Thyroid gland (tissue), 4 donors: ENCODE measurements around the gene NFIX. TPM values are rescaled to one million over a fixed set of nuclear protein-coding genes. Genes with fewer than 3 reads are reported as not detected.
"Not testable (repeated sequence)": the region's sequence is repeated elsewhere in the genome, so short reads cannot be mapped to it uniquely, and the experiment has no call there.

Experiments used
- DNase-seq, 2 donors: peaks; one replicate each; pipeline ENCODE4 v3.0.0-alpha.2; 2019
- H3K27ac ChIP-seq, 3 donors: fragments of 200-600 bp; sonication (generic); 1 replicate in 2 of 3; 2 replicates in 1 of 3; pipeline ENCODE4 v1.5.1; 2016 to 2019; ENCODE audit warnings: mild to moderate bottlenecking in 1 of 3, moderate library complexity in 1 of 3
- H3K27me3 ChIP-seq: fragments of 200-600 bp; sonication (generic); one replicate; pipeline ENCODE4 v1.5.1; 2019
- H3K36me3 ChIP-seq, 2 donors: fragments of 200-600 bp; sonication (generic); one replicate each; pipeline ENCODE4 v1.5.1; 2016 to 2019
- H3K4me1 ChIP-seq, 2 donors: fragments of 200-600 bp; sonication (generic); one replicate each; pipeline ENCODE4 v1.5.1; 2017 to 2019
- H3K4me3 ChIP-seq, 3 donors: fragments of 200-600 bp; sonication (generic); replicated peaks in 1 of 3; 1 replicate in 2 of 3; 2 replicates in 1 of 3; pipeline ENCODE4 v1.5.1; 2016; ENCODE audit warnings: mild to moderate bottlenecking in 1 of 3
- H3K9me3 ChIP-seq: fragments of 200-600 bp; sonication (generic); one replicate; pipeline ENCODE4 v1.5.1; 2017
- POLR2A ChIP-seq, 2 donors: fragments of 450-650 bp; IDR thresholded peaks; one replicate each; pipeline ENCODE4 v1.6.1; 2017; ENCODE audit warnings: antibody characterized with exemption in 2 of 2, mild to moderate bottlenecking in 2 of 2, moderate library complexity in 1 of 2
- WGBS, 2 donors: methylation state at CpG; one replicate each; pipeline ENCODE4 v1.1.5; 2017; 5-methylcytosine and 5-hydroxymethylcytosine counted together
- intact Hi-C: fragments of 100-400 bp; cut with DNase I; formaldehyde crosslinking; loops from one replicate; pipeline ENCODE4 v1.15.1; 2023
- total RNA-seq, 4 donors: library from RNA; depleted of rRNA; stranded (reverse); fragments of >200 nt; gene quantifications; one replicate each; pipeline ENCODE4 v1.2.3, GENCODE V29; 2016
- TF ChIP-seq, protein P1 (sequence below), 6 experiments: fragments of 200-600 bp in 3 of 6; fragments of 450-650 bp in 3 of 6; sonication (generic) in 3 of 6; IDR thresholded peaks; one replicate each; pipeline ENCODE4 v1.5.1; 2016 to 2019; ENCODE audit warnings: antibody characterized with exemption in 6 of 6, mild to moderate bottlenecking in 2 of 6, inconsistent platforms in 1 of 6, moderate library complexity in 1 of 6

Gene NFIX
- total RNA-seq, 4 donors from 2014 or later = 38.8 to 70.2 (median 62.4) TPM

DNA sequence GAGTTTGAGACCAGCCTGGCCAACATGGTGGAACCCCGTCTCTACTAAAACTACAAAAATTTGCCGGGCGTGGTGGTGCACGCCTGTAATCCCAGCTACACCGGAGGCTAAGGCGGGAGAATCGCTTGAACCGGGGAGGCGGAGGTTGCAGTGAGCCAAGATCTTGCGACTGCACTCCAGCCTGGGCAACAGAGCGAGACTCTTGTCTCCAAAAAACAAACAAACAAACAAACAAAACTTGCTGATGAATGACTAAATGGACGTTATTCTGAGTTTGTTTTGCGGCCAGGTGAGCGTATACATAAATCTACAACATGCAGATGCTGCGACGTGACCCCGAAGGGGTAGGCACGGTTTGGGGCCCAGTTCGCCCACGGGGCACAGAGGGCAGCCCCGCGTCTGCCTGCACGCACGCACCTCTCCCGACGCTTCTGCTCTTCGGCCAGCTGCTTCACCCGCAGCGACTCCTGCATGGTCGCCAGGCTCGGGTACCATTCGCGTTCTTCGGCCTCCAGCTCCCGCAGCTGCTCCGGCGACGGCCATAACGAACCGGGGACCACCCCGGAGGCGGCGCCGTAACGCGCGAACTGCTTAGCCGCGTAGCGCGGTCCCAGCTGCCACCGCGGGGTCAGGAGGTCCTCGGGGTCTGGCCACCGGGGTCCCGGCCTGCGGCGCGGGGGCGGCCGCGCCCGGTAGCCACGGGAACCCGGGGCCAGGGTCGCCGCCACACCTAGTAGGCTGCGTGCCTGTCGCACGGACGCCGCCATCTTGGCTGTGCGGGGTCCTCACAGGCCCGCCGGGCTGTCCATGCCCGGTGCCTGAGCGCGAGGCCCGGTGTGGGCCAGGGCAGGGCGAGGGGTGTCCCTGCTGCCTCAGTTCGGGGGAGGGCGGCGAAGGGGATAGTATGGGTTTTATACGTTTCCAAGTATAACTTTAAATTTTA is 38.6 kb upstream of the NFIX start, which contains the start of gene GADD45GIP1:
GADD45GIP1 (minus strand) TSS at position 778 of the 943 bp plus-strand sequence; CDS start at position 767, 11 bp downstream.
- peak in 1 of 2 donors; percentile 71 for TF ChIP-seq POLR2A (IDR thresholded peaks at IDR 0.05)
- TF ChIP-seq, protein P1, sequence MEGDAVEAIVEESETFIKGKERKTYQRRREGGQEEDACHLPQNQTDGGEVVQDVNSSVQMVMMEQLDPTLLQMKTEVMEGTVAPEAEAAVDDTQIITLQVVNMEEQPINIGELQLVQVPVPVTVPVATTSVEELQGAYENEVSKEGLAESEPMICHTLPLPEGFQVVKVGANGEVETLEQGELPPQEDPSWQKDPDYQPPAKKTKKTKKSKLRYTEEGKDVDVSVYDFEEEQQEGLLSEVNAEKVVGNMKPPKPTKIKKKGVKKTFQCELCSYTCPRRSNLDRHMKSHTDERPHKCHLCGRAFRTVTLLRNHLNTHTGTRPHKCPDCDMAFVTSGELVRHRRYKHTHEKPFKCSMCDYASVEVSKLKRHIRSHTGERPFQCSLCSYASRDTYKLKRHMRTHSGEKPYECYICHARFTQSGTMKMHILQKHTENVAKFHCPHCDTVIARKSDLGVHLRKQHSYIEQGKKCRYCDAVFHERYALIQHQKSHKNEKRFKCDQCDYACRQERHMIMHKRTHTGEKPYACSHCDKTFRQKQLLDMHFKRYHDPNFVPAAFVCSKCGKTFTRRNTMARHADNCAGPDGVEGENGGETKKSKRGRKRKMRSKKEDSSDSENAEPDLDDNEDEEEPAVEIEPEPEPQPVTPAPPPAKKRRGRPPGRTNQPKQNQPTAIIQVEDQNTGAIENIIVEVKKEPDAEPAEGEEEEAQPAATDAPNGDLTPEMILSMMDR (IDR thresholded peaks at IDR 0.05) = no peak
- Histone ChIP-seq H3K27me3 (no peaks in the 10 kb centered on the region), H3K4me1 (peaks cover 9 to 27% of the 10 kb centered on the region in 2 donors), H3K9me3 (no peaks in the 10 kb centered on the region), H3K36me3 (peaks cover 19 to 25% of the 10 kb centered on the region in 2 donors), H3K27ac (peak within 1 kb of the TSS; percentile 50 to 92 (median 83)), H3K4me3 (peak within 1 kb of the TSS; percentile 68 to 96 (median 92))
- intact Hi-C loops = no loop called here
- peak; percentile 74 to 80 for DNase-seq
- WGBS, 2 donors = 5 to 13% methylated on average over 27 to 67 of the region's 84 CpGs

DNA sequence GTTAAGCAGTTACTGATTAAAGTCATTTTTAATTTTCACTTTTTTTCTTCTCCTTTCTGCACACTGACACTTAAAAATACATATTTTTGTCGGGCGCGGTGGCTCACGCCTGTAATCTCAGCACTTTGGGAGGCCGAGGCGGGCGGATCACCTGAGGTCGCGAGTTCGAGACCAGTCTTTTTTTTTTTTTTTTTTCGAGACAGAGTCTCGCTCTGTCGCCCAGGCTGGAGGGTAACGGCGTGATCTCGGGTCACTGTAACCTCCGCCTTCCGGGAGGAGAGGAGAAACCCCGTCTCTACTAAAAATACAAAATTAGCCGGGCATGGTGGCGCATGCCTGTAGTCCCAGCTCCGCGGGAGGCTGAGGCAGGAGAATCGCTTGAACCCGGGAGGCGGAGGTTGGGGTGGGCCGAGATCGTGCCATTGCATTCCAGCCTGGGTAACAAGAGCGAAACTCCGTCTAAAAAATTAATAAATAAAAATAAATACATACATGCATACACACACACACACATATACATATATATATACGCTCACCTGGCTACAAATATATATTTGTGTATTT is 37.8 kb upstream of the NFIX start:
- Histone ChIP-seq H3K4me3 (peak overlapping the region; percentile 68 to 96 (median 92)), H3K27ac (peak overlapping the region; percentile 50 to 92 (median 83)), H3K4me1 (peaks cover 9 to 24% of the 10 kb centered on the region in 2 donors), H3K36me3 (peaks cover 11 to 18% of the 10 kb centered on the region in 2 donors)
- H3K27me3 ChIP-seq, intact Hi-C loops, H3K9me3 ChIP-seq, DNase-seq: not testable (repeated sequence)
- 31 to 35% methylated on average over 31 of the region's 31 CpGs for WGBS, 2 donors

GRCh38 chr19:12959481-12959880 is 35.8 kb upstream of the NFIX start:
- DNase-seq = no peak
- Histone ChIP-seq H3K4me3 (no peak overlapping the region), H3K36me3 (no peaks in the 10 kb centered on the region), H3K9me3 (no peaks in the 10 kb centered on the region), H3K27me3 (no peaks in the 10 kb centered on the region), H3K4me1 (peaks cover 3 to 17% of the 10 kb centered on the region in 2 donors), H3K27ac (no peak overlapping the region)
- TF ChIP-seq, protein P1 (IDR thresholded peaks at IDR 0.05) = no peak
- no peak for TF ChIP-seq POLR2A (IDR thresholded peaks at IDR 0.05)
- intact Hi-C loops = no loop called here
- WGBS, 2 donors = 64 to 72% methylated on average over 6 of the region's 6 CpGs

- no peaks in the 10 kb centered on the region for H3K9me3 ChIP-seq
- peak overlapping the region in 2 of 3 donors; percentile 51 to 69 for H3K27ac ChIP-seq
- no peaks in the 10 kb centered on the region for H3K36me3 ChIP-seq
- DNase-seq = peak; percentile 70 to 78
- H3K4me3 ChIP-seq = peak overlapping the region in 2 of 3 donors; percentile 18 to 36
- no peaks in the 10 kb centered on the region for H3K27me3 ChIP-seq
- H3K4me1 ChIP-seq = peaks cover 7 to 8% of the 10 kb centered on the region in 2 donors
- TF ChIP-seq, protein P1 (IDR thresholded peaks at IDR 0.05) = peak; percentile 75 to 96 (median 89)
- no peak for TF ChIP-seq POLR2A (IDR thresholded peaks at IDR 0.05)
- intact Hi-C loops = loop anchor here (2.0 kb wide), 1 partner anchor 78 kb away; the partner anchor contains the start of gene KLF1
- WGBS, 2 donors = 1 to 2% methylated on average over 12 to 21 of the region's 34 CpGs
Measured at GRCh38 chr19:12965017-12965811, 30.1 kb upstream of the NFIX start.

DNA sequence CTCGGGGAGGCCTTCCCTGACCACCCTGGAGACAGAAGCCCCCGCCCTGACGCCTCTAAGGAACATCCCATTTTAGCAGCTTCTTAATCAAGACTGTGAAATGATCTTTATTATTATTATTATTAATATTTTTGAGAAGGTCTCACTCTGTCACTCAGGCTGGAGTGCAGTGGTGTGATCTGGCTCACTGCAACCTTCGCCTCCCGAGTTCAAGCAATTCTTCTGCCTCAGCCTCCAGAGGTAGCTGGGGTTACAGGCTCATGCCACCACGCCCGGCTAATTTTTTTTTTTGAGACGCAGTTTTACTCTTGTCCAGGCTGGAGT is 29.5 kb upstream of the NFIX start:
- peak overlapping the region in 2 of 3 donors; percentile 51 to 69 for H3K27ac ChIP-seq
- intact Hi-C loops = loop anchor here (2.0 kb wide), 1 partner anchor 79 kb away; the partner anchor contains the start of gene KLF1

More for the DNA sequence above, 29.5 kb upstream of the NFIX start:
- DNase-seq = no peak
- Histone ChIP-seq H3K36me3 (no peaks in the 10 kb centered on the region), H3K4me1 (peaks cover 7 to 8% of the 10 kb centered on the region in 2 donors), H3K9me3 (no peaks in the 10 kb centered on the region), H3K4me3 (peak overlapping the region in 1 of 3 donors; percentile 36), H3K27me3 (no peaks in the 10 kb centered on the region)
- no peak for TF ChIP-seq POLR2A (IDR thresholded peaks at IDR 0.05)
- TF ChIP-seq, protein P1 (IDR thresholded peaks at IDR 0.05) = no peak
- 53 to 54% methylated on average over 8 of the region's 8 CpGs for WGBS, 2 donors
